WTC11 (cell line): ENCODE results near the gene KIAA1210.

Experiments used
- CREM ChIP-seq: sonication (generic); formaldehyde crosslinking; IDR thresholded peaks from 2 replicates; pipeline ENCODE4 v1.8.1; 2022; ENCODE audit warnings: mild to moderate bottlenecking, missing genetic modification reagents, moderate library complexity
- ESRRA ChIP-seq: sonication (generic); formaldehyde crosslinking; IDR thresholded peaks from 2 replicates; pipeline ENCODE4 v1.8.1; 2022; ENCODE audit warnings: mild to moderate bottlenecking, missing genetic modification reagents, borderline replicate concordance
- RELA ChIP-seq: sonication (generic); formaldehyde crosslinking; IDR thresholded peaks from 2 replicates; pipeline ENCODE4 v1.8.1; 2022; ENCODE audit warnings: missing genetic modification reagents, mild to moderate bottlenecking, borderline replicate concordance
- ZNF317 ChIP-seq: sonication (generic); formaldehyde crosslinking; IDR thresholded peaks from 2 replicates; pipeline ENCODE4 v1.8.1; 2023; ENCODE audit warnings: low read depth, mild to moderate bottlenecking, moderate library complexity, missing genetic modification reagents, borderline replicate concordance
- TF ChIP-seq, protein P1 (sequence below): fragments of 200-600 bp; IDR thresholded peaks from 2 replicates; pipeline ENCODE4 v1.8.0; 2022; ENCODE audit warnings: antibody characterized with exemption
- TF ChIP-seq, protein P2 (sequence below): sonication (generic); formaldehyde crosslinking; IDR thresholded peaks from 2 replicates; pipeline ENCODE4 v1.8.0; 2022; ENCODE audit warnings: mild to moderate bottlenecking, missing genetic modification reagents
- TF ChIP-seq, protein P3 (sequence below): sonication (generic); formaldehyde crosslinking; IDR thresholded peaks from 2 replicates; pipeline ENCODE4 v1.8.1; 2023; ENCODE audit warnings: mild to moderate bottlenecking, missing genetic modification reagents, moderate library complexity
- TF ChIP-seq, protein P4 (sequence below): sonication (generic); formaldehyde crosslinking; IDR thresholded peaks from 2 replicates; pipeline ENCODE4 v1.8.1; 2023; ENCODE audit warnings: mild to moderate bottlenecking, missing genetic modification reagents
- TF ChIP-seq, protein P5 (sequence below): sonication (generic); formaldehyde crosslinking; IDR thresholded peaks from 2 replicates; pipeline ENCODE4 v1.8.1; 2023; ENCODE audit warnings: mild to moderate bottlenecking, missing genetic modification reagents, moderate library complexity

DNA sequence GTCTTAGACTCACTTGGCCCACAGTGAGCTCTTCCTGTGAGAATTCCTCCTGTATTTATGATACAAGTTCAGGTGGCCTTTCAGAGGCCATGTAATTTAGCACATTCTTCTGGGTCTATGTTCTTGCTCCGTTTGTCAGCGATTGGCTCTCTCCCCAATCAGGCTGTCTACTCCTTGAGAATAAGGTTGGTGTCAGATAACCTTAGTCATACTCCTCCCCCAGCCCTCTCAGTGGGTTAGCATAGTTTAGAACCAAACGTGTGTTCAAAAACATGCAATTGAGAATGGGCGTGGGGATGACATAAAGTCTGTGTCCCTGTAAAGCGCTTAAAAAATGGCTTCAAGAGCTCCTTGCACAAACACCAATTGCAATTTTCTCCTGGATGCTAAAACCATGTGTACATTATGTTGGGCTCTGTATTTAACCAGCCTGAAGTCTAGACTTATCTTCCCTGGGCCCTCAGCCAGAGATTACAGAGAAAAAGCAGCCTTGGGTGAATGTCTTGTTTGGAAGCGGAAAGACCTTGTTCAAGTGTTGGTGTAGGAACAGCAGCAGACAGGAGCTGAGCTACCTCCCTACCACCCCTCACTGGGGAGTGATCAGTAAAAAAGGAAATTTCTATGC, 64.8 kb downstream of the KIAA1210 start:
- TF ChIP-seq ESRRA (CRISPR knock-in tag) (no peak), RELA (no peak), CREM (CRISPR knock-in tag) (no peak), ZNF317 (CRISPR knock-in tag) (no peak)
- TF ChIP-seq, protein P1, sequence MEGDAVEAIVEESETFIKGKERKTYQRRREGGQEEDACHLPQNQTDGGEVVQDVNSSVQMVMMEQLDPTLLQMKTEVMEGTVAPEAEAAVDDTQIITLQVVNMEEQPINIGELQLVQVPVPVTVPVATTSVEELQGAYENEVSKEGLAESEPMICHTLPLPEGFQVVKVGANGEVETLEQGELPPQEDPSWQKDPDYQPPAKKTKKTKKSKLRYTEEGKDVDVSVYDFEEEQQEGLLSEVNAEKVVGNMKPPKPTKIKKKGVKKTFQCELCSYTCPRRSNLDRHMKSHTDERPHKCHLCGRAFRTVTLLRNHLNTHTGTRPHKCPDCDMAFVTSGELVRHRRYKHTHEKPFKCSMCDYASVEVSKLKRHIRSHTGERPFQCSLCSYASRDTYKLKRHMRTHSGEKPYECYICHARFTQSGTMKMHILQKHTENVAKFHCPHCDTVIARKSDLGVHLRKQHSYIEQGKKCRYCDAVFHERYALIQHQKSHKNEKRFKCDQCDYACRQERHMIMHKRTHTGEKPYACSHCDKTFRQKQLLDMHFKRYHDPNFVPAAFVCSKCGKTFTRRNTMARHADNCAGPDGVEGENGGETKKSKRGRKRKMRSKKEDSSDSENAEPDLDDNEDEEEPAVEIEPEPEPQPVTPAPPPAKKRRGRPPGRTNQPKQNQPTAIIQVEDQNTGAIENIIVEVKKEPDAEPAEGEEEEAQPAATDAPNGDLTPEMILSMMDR, result no peak
- TF ChIP-seq, protein P2, sequence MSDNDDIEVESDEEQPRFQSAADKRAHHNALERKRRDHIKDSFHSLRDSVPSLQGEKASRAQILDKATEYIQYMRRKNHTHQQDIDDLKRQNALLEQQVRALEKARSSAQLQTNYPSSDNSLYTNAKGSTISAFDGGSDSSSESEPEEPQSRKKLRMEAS, result no peak
- TF ChIP-seq, protein P3, sequence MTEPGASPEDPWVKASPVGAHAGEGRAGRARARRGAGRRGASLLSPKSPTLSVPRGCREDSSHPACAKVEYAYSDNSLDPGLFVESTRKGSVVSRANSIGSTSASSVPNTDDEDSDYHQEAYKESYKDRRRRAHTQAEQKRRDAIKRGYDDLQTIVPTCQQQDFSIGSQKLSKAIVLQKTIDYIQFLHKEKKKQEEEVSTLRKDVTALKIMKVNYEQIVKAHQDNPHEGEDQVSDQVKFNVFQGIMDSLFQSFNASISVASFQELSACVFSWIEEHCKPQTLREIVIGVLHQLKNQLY, result no peak
- TF ChIP-seq, protein P4, sequence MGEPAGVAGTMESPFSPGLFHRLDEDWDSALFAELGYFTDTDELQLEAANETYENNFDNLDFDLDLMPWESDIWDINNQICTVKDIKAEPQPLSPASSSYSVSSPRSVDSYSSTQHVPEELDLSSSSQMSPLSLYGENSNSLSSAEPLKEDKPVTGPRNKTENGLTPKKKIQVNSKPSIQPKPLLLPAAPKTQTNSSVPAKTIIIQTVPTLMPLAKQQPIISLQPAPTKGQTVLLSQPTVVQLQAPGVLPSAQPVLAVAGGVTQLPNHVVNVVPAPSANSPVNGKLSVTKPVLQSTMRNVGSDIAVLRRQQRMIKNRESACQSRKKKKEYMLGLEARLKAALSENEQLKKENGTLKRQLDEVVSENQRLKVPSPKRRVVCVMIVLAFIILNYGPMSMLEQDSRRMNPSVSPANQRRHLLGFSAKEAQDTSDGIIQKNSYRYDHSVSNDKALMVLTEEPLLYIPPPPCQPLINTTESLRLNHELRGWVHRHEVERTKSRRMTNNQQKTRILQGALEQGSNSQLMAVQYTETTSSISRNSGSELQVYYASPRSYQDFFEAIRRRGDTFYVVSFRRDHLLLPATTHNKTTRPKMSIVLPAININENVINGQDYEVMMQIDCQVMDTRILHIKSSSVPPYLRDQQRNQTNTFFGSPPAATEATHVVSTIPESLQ (CRISPR knock-in tag), result no peak
- TF ChIP-seq, protein P5, sequence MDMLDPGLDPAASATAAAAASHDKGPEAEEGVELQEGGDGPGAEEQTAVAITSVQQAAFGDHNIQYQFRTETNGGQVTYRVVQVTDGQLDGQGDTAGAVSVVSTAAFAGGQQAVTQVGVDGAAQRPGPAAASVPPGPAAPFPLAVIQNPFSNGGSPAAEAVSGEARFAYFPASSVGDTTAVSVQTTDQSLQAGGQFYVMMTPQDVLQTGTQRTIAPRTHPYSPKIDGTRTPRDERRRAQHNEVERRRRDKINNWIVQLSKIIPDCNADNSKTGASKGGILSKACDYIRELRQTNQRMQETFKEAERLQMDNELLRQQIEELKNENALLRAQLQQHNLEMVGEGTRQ, result no peak
